Transverse colon (tissue), 4 donors: Measurements from ENCODE around the gene B3GALT4. TPM values are rescaled to one million over a fixed set of nuclear protein-coding genes. Genes with fewer than 3 reads are reported as not detected.

Experiments
- DNase-seq: peaks from one replicate; pipeline ENCODE4 v3.0.0-alpha.2; 2019
- H3K27ac ChIP-seq, 4 donors: fragments of 200-600 bp; sonication (generic); 2 replicates each; pipeline ENCODE4 v1.5.1; 2016 to 2018; ENCODE audit warnings: inconsistent platforms in 4 of 4
- H3K27me3 ChIP-seq: fragments of 200-600 bp; sonication (generic); 2 replicates; pipeline ENCODE4 v1.5.1; 2017; ENCODE audit warnings: inconsistent platforms
- H3K36me3 ChIP-seq, 4 donors: fragments of 200-600 bp; sonication (generic); 2 replicates each; pipeline ENCODE4 v1.5.1; 2017 to 2019; ENCODE audit warnings: inconsistent platforms in 4 of 4
- H3K4me1 ChIP-seq, 4 donors: fragments of 200-600 bp; sonication (generic); 2 replicates each; pipeline ENCODE4 v1.5.1; 2017 to 2020; ENCODE audit warnings: inconsistent platforms in 4 of 4
- H3K4me3 ChIP-seq, 4 donors: fragments of 200-600 bp; sonication (generic); 1 replicate in 1 of 4; 2 replicates in 3 of 4; pipeline versions ENCODE4 v1.5.1 to v1.6.1; 2017 to 2019; ENCODE audit warnings: inconsistent platforms in 4 of 4
- H3K9me3 ChIP-seq, 2 donors: fragments of 200-600 bp; sonication (generic); 2 replicates each; pipeline ENCODE4 v1.5.1; 2017 to 2019; ENCODE audit warnings: inconsistent platforms in 2 of 2
- CTCF ChIP-seq, 5 experiments: fragments of 200-600 bp in 3 of 5; fragments of 450-650 bp in 2 of 5; sonication (generic) in 3 of 5; IDR thresholded peaks; 1 replicate in 2 of 5; 2 replicates in 3 of 5; pipeline ENCODE4 v1.5.1; 2016 to 2017; ENCODE audit warnings: antibody characterized with exemption in 5 of 5, inconsistent platforms in 3 of 5, mild to moderate bottlenecking in 2 of 5, moderate library complexity in 1 of 5
- EP300 ChIP-seq: sonication (generic); formaldehyde crosslinking; IDR thresholded peaks from one replicate; pipeline ENCODE4 v1.6.1; 2017; ENCODE audit warnings: antibody characterized with exemption, low read depth
- POLR2A ChIP-seq: fragments of 450-650 bp; IDR thresholded peaks from one replicate; pipeline ENCODE4 v1.6.1; 2016; ENCODE audit warnings: antibody characterized with exemption, mild to moderate bottlenecking, moderate library complexity
- POLR2AphosphoS5 ChIP-seq, 3 donors: sonication (generic); formaldehyde crosslinking; IDR thresholded peaks; one replicate each; pipeline ENCODE4 v1.6.1; 2016; ENCODE audit warnings: antibody characterized with exemption in 3 of 3
- WGBS, 2 donors: methylation state at CpG; one replicate each; pipeline ENCODE4 v1.1.5; 2018; ENCODE audit warnings: low coverage in 1 of 2; 5-methylcytosine and 5-hydroxymethylcytosine counted together
- in situ Hi-C, 4 donors: fragments of 200-750 bp; cut with MboI; loops; one replicate each; pipeline versions ENCODE4 v1.15.0 to v1.15.1; 2017; ENCODE audit warnings: low sequenced_read_pairs in 3 of 4, low pct_ligation_motif_present in 1 of 4, low pct_unique_long_range_greater_than_20kb in 1 of 4
- intact Hi-C: fragments of 100-400 bp; cut with DNase I; formaldehyde crosslinking; loops from one replicate; pipeline ENCODE4 v1.15.1; 2023; ENCODE audit warnings: low total_unique reads
- total RNA-seq, 4 donors: library from RNA; depleted of rRNA; stranded (reverse); fragments of >200 nt; gene quantifications; one replicate each; pipeline ENCODE4 v1.1.0, GENCODE V29; 2016

The B3GALT4 gene
- total RNA-seq, 4 donors from 2014 or later, result 39.4 to 49.0 (median 41.8) TPM

GRCh38 chr6:33250731-33251130 lies 26.2 kb upstream of the B3GALT4 start:
- 86 to 89% methylated on average over 7 to 13 of the region's 13 CpGs for WGBS, 2 donors

GRCh38 chr6:33251395-33252012 lies 25.4 kb upstream of the B3GALT4 start:
- TF ChIP-seq EP300 (no peak), POLR2A (no peak), POLR2AphosphoS5 (IDR thresholded peaks at IDR 0.05) (no peak), CTCF (IDR thresholded peaks at IDR 0.05) (no peak)
- no peak for DNase-seq
- no peak overlapping the region for H3K27ac ChIP-seq
- no peak overlapping the region for H3K4me3 ChIP-seq
- 81 to 90% methylated on average over 6 of the region's 6 CpGs for WGBS, 2 donors
- no peaks in the 10 kb centered on the region for H3K27me3 ChIP-seq
- H3K4me1 ChIP-seq, result peaks cover 12 to 27% (median 24%) of the 10 kb centered on the region in 4 donors
- intact Hi-C loops (no loop called here), in situ Hi-C loops (no loop called here)
- no peaks in the 10 kb centered on the region for H3K9me3 ChIP-seq
- H3K36me3 ChIP-seq, result no peaks in the 10 kb centered on the region

More at GRCh38 chr6:33250731-33251130, 26.2 kb upstream of the B3GALT4 start:
- Histone ChIP-seq H3K27ac (peak overlapping the region in 2 of 4 donors; percentile 92 to 93), H3K27me3 (no peaks in the 10 kb centered on the region), H3K36me3 (no peaks in the 10 kb centered on the region), H3K9me3 (no peaks in the 10 kb centered on the region), H3K4me1 (peaks cover 12 to 27% (median 24%) of the 10 kb centered on the region in 4 donors), H3K4me3 (no peak overlapping the region)
- DNase-seq, result no peak
- TF ChIP-seq POLR2AphosphoS5 (IDR thresholded peaks at IDR 0.05), result no peak
- TF ChIP-seq EP300, result no peak
- no peak for TF ChIP-seq POLR2A
- TF ChIP-seq CTCF (IDR thresholded peaks at IDR 0.05), result no peak
- intact Hi-C loops, result no loop called here
- in situ Hi-C loops, result no loop called here

- TF ChIP-seq EP300 (no peak), POLR2A (no peak), CTCF (IDR thresholded peaks at IDR 0.05) (no peak), POLR2AphosphoS5 (IDR thresholded peaks at IDR 0.05) (no peak)
- no peak for DNase-seq
- H3K27me3 ChIP-seq, result no peaks in the 10 kb centered on the region
- no peaks in the 10 kb centered on the region for H3K9me3 ChIP-seq
- H3K27ac ChIP-seq, result no peak overlapping the region
- H3K4me3 ChIP-seq, result no peak overlapping the region
- intact Hi-C loops, result no loop called here
- H3K4me1 ChIP-seq, result peaks cover 12 to 25% (median 24%) of the 10 kb centered on the region in 4 donors
- H3K36me3 ChIP-seq, result no peaks in the 10 kb centered on the region
- in situ Hi-C loops, result no loop called here
Observed at GRCh38 chr6:33252759-33253158, 24.2 kb upstream of the B3GALT4 start.

- 94 to 96% methylated on average over 4 of the region's 4 CpGs for WGBS, 2 donors
- no peak overlapping the region for H3K27ac ChIP-seq
- H3K9me3 ChIP-seq, result no peaks in the 10 kb centered on the region
- H3K4me1 ChIP-seq, result peaks cover 8 to 12% (median 11%) of the 10 kb centered on the region in 4 donors
- in situ Hi-C loops, result no loop called here
- H3K27me3 ChIP-seq, result no peaks in the 10 kb centered on the region
- TF ChIP-seq POLR2AphosphoS5 (IDR thresholded peaks at IDR 0.05), result no peak
- no peak for TF ChIP-seq POLR2A
- TF ChIP-seq EP300, result no peak
- TF ChIP-seq CTCF (IDR thresholded peaks at IDR 0.05), result no peak
- no peak for DNase-seq
- intact Hi-C loops, result no loop called here
- no peaks in the 10 kb centered on the region for H3K36me3 ChIP-seq
- H3K4me3 ChIP-seq, result no peak overlapping the region
Observed at GRCh38 chr6:33254591-33254990, 22.3 kb upstream of the B3GALT4 start.
